ENCODE results near the gene TTC28. TPM values are rescaled to one million over a fixed set of nuclear protein-coding genes. Genes with fewer than 3 reads are reported as not detected.
"Not testable (repeated sequence)": the region's sequence is repeated elsewhere in the genome, so short reads cannot be mapped to it uniquely, and the experiment has no call there.

The TTC28 gene
- total RNA-seq, 4 donors from 2014 or later = 10.2 to 23.8 (median 13.4) TPM

DNA sequence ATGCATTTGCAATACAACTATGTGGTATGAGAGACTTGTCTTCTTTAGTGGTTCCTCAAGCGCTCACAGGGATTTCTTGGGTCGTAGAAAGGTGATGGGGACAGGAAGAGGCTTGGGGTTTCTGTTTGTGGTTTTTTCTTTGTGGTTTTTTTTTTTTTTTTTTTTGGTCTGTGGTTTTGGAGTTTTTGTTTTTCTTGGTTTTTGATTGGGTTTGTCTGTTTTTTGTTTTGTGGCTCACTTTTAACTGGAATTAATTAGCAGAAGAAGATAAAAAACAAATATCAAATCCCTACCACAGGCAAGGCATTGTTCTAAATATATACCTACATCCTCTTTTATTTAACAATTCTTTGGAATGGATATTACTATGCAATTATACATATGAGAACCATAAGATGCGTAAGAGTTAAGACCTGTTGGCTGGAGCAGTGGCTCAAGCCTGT, 5.5 kb downstream of the TTC28 start:
- no peak for DNase-seq (ENCODE audit: low spot score in 2 of 2)
- intact Hi-C loops (cut with DNase I; ENCODE audit: low total_unique reads) = no loop called here
- no peak for TF ChIP-seq POLR2A (IDR thresholded peaks at IDR 0.05)
- TF ChIP-seq, protein P1, sequence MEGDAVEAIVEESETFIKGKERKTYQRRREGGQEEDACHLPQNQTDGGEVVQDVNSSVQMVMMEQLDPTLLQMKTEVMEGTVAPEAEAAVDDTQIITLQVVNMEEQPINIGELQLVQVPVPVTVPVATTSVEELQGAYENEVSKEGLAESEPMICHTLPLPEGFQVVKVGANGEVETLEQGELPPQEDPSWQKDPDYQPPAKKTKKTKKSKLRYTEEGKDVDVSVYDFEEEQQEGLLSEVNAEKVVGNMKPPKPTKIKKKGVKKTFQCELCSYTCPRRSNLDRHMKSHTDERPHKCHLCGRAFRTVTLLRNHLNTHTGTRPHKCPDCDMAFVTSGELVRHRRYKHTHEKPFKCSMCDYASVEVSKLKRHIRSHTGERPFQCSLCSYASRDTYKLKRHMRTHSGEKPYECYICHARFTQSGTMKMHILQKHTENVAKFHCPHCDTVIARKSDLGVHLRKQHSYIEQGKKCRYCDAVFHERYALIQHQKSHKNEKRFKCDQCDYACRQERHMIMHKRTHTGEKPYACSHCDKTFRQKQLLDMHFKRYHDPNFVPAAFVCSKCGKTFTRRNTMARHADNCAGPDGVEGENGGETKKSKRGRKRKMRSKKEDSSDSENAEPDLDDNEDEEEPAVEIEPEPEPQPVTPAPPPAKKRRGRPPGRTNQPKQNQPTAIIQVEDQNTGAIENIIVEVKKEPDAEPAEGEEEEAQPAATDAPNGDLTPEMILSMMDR (IDR thresholded peaks at IDR 0.05) = no peak
- no peak overlapping the region for H3K4me3 ChIP-seq (ENCODE audit: low read depth, poor library complexity, severe bottlenecking)
- 53 to 66% methylated on average over 3 of the region's 3 CpGs for WGBS, 2 donors

GRCh38 chr22:28670756-28671155, 8.9 kb downstream of the TTC28 start:
- 92 to 97% methylated on average over 3 of the region's 3 CpGs for WGBS, 2 donors
- H3K4me3 ChIP-seq (ENCODE audit: low read depth, poor library complexity, severe bottlenecking) = no peak overlapping the region

GRCh38 chr22:28670161-28670560, 9.5 kb downstream of the TTC28 start:
- TF ChIP-seq, protein P1 (IDR thresholded peaks at IDR 0.05) = no peak
- no peak for TF ChIP-seq POLR2A (IDR thresholded peaks at IDR 0.05)
- WGBS, 2 donors = 69 to 76% methylated on average over 4 of the region's 4 CpGs

More at GRCh38 chr22:28670756-28671155, 8.9 kb downstream of the TTC28 start:
- TF ChIP-seq POLR2A (IDR thresholded peaks at IDR 0.05) = no peak
- TF ChIP-seq, protein P1 (IDR thresholded peaks at IDR 0.05) = no peak
- DNase-seq (ENCODE audit: low spot score in 2 of 2) = no peak
- intact Hi-C loops (cut with DNase I; ENCODE audit: low total_unique reads) = no loop called here

GRCh38 chr22:28669387-28669786, 10.3 kb downstream of the TTC28 start:
- DNase-seq (ENCODE audit: low spot score in 2 of 2) = no peak
- H3K4me3 ChIP-seq (ENCODE audit: low read depth, poor library complexity, severe bottlenecking) = no peak overlapping the region
- intact Hi-C loops (cut with DNase I; ENCODE audit: low total_unique reads) = no loop called here
- TF ChIP-seq, protein P1 (IDR thresholded peaks at IDR 0.05) = no peak
- TF ChIP-seq POLR2A (IDR thresholded peaks at IDR 0.05) = no peak
- WGBS, 2 donors = 72 to 77% methylated on average over 2 of the region's 2 CpGs

More at GRCh38 chr22:28670161-28670560, 9.5 kb downstream of the TTC28 start:
- DNase-seq (ENCODE audit: low spot score in 2 of 2) = no peak
- no peak overlapping the region for H3K4me3 ChIP-seq (ENCODE audit: low read depth, poor library complexity, severe bottlenecking)
- intact Hi-C loops (cut with DNase I; ENCODE audit: low total_unique reads) = no loop called here

- intact Hi-C loops (cut with DNase I; ENCODE audit: low total_unique reads); H3K4me3 ChIP-seq (ENCODE audit: low read depth, poor library complexity, severe bottlenecking); DNase-seq (ENCODE audit: low spot score in 2 of 2): not testable (repeated sequence)
- WGBS, 2 donors = no CpG with 5 or more reads among the region's 13 CpGs
Measured at GRCh38 chr22:28663569-28663942, 16.1 kb downstream of the TTC28 start.

DNA sequence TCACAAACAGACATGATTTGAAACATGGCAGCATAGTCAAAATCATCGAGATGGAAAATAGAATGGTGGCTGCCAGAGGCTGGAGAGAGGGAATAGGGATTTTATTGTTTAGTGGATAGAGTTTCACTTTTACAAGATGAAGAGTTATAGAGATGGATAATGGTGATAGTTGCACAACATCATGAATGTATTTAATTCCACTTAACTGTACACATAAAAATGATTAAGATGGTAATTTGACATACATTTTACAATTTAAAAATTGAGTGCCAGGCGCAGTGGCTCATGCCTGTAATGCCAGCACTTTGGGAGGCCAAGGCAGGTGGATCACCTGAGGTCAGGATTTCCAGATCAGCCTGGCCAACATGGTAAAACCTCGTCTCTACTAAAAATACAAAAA, 21.2 kb downstream of the TTC28 start:
- no peak for DNase-seq (ENCODE audit: low spot score in 2 of 2)
- TF ChIP-seq, protein P1 (IDR thresholded peaks at IDR 0.05) = no peak
- TF ChIP-seq POLR2A (IDR thresholded peaks at IDR 0.05) = no peak
- WGBS, 2 donors = 67 to 72% methylated on average over 3 of the region's 3 CpGs
- no peak overlapping the region for H3K4me3 ChIP-seq (ENCODE audit: low read depth, poor library complexity, severe bottlenecking)
- intact Hi-C loops (cut with DNase I; ENCODE audit: low total_unique reads) = no loop called here

All from lower leg skin (tissue), 4 donors.